Body of pancreas (tissue), 4 donors: ENCODE data around the gene SRSF4. TPM values are rescaled to one million over a fixed set of nuclear protein-coding genes. Genes with fewer than 3 reads are reported as not detected.
"Not testable (repeated sequence)": the region's sequence is repeated elsewhere in the genome, so short reads cannot be mapped to it uniquely, and the experiment has no call there.

Source experiments
- ATAC-seq: fragments of 150-250 bp; one replicate; pipeline ENCODE4 v1.9.1; 2016
- DNase-seq, 4 donors: peaks; one replicate each; pipeline ENCODE4 v3.0.0-alpha.2; 2019
- H3K27ac ChIP-seq, 4 donors: fragments of 200-600 bp; sonication (generic); 1 replicate in 3 of 4; 2 replicates in 1 of 4; pipeline versions ENCODE4 v1.5.1 to v1.6.1; 2016 to 2019; ENCODE audit warnings: mild to moderate bottlenecking in 1 of 4, mixed read lengths in 1 of 4, moderate library complexity in 1 of 4
- H3K27me3 ChIP-seq, 2 donors: fragments of 200-600 bp; sonication (generic); one replicate each; pipeline ENCODE4 v1.6.0; 2016; ENCODE audit warnings: mild to moderate bottlenecking in 1 of 2
- H3K36me3 ChIP-seq, 2 donors: fragments of 200-600 bp; sonication (generic); replicated peaks in 1 of 2; 2 replicates each; pipeline ENCODE4 v1.5.1; 2016; ENCODE audit warnings: low read depth in 2 of 2; ENCODE audit not compliant: insufficient read depth in 1 of 2
- H3K4me1 ChIP-seq: fragments of 200-600 bp; sonication (generic); one replicate; pipeline ENCODE4 v1.6.0; 2016
- H3K4me3 ChIP-seq, 2 donors: fragments of 200-600 bp; sonication (generic); 1 replicate in 1 of 2; 2 replicates in 1 of 2; pipeline ENCODE4 v1.5.1; 2016 to 2019
- H3K9me3 ChIP-seq, 3 donors: fragments of 200-600 bp; sonication (generic); 1 replicate in 2 of 3; 2 replicates in 1 of 3; pipeline ENCODE4 v1.5.1; 2016
- POLR2A ChIP-seq, 3 donors: fragments of 450-650 bp; IDR thresholded peaks; one replicate each; pipeline ENCODE4 v1.6.1; 2016; ENCODE audit warnings: antibody characterized with exemption in 3 of 3, mild to moderate bottlenecking in 2 of 3
- WGBS, 2 donors: methylation state at CpG; one replicate each; pipeline ENCODE4 v1.1.5; 2017; 5-methylcytosine and 5-hydroxymethylcytosine counted together
- intact Hi-C: fragments of 100-400 bp; cut with DNase I; formaldehyde crosslinking; loops from one replicate; pipeline ENCODE4 v1.15.1; 2023
- total RNA-seq, 2 donors: library from RNA; depleted of rRNA; stranded (reverse); fragments of >200 nt; gene quantifications; one replicate each; pipeline ENCODE4 v1.1.0, GENCODE V29; 2016
- TF ChIP-seq, protein P1 (sequence below), 7 experiments: fragments of 450-650 bp in 4 of 7; fragments of 200-600 bp in 3 of 7; sonication (generic) in 3 of 7; IDR thresholded peaks; one replicate each; pipeline ENCODE4 v1.5.1; 2016 to 2019; ENCODE audit warnings: antibody characterized with exemption in 7 of 7

Gene SRSF4
- total RNA-seq, 2 donors from 2014 or later = 50.3 to 58.3 TPM

DNA sequence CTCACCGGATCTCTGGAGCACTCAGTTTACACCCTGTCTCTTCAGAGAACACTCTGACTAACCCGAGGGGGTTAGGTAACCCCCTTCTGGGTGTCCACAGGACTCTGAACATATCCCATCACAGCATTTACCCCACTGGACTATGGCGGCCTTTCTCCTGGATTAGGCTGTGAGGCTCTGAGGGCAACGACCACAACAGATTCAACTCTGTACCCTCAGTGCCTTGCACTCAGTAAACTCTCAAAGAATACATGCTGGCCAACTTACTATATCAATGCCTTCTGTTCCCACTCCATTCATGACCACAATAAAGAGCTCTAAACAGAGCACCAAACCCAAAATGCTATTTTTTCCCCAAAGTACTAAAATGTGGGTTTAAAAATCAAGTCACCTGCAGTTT lies 43.7 kb upstream of the SRSF4 start:
- ATAC-seq = no peak
- Histone ChIP-seq H3K4me1 (peaks cover 11% of the 10 kb centered on the region), H3K4me3 (no peak overlapping the region), H3K27ac (no peak overlapping the region), H3K9me3 (no peaks in the 10 kb centered on the region), H3K36me3 (no peaks in the 10 kb centered on the region), H3K27me3 (no peaks in the 10 kb centered on the region)
- intact Hi-C loops = no loop called here
- no peak for DNase-seq
- WGBS, 2 donors = 76 to 78% methylated on average over 4 of the region's 4 CpGs
- no peak for TF ChIP-seq POLR2A (IDR thresholded peaks at IDR 0.05)
- TF ChIP-seq, protein P1, sequence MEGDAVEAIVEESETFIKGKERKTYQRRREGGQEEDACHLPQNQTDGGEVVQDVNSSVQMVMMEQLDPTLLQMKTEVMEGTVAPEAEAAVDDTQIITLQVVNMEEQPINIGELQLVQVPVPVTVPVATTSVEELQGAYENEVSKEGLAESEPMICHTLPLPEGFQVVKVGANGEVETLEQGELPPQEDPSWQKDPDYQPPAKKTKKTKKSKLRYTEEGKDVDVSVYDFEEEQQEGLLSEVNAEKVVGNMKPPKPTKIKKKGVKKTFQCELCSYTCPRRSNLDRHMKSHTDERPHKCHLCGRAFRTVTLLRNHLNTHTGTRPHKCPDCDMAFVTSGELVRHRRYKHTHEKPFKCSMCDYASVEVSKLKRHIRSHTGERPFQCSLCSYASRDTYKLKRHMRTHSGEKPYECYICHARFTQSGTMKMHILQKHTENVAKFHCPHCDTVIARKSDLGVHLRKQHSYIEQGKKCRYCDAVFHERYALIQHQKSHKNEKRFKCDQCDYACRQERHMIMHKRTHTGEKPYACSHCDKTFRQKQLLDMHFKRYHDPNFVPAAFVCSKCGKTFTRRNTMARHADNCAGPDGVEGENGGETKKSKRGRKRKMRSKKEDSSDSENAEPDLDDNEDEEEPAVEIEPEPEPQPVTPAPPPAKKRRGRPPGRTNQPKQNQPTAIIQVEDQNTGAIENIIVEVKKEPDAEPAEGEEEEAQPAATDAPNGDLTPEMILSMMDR (IDR thresholded peaks at IDR 0.05) = no peak

DNA sequence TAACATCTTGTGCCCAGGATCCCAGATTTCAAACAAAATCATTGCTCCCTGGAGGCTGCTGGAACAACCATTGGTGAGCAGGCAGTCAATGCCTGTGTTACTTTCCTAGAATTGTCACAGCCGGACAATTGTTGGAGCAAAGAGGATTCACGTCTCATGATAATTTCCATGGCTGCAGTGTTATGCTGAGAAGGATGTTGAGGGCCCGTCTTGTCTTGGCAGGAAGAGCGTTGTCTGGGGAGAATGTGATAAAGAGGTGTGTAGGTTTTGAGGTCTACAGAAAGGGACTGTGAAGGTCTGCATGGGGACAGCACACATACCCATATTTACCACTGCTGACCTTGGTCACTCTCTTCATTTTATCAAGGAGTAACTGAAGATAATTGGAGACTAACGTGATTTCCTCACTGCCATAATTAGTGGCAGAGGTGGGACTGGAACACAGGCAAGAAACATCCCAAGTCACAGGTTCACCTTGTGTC lies 42.7 kb upstream of the SRSF4 start:
- no peak overlapping the region for H3K4me3 ChIP-seq
- H3K27ac ChIP-seq = no peak overlapping the region
- TF ChIP-seq, protein P1 (IDR thresholded peaks at IDR 0.05) = no peak
- TF ChIP-seq POLR2A (IDR thresholded peaks at IDR 0.05) = no peak
- H3K4me1 ChIP-seq = peaks cover under 1% of the 10 kb centered on the region
- DNase-seq (no peak), ATAC-seq (no peak)
- H3K9me3 ChIP-seq = no peaks in the 10 kb centered on the region
- no peaks in the 10 kb centered on the region for H3K36me3 ChIP-seq
- no peaks in the 10 kb centered on the region for H3K27me3 ChIP-seq
- WGBS, 2 donors = 82 to 91% methylated on average over 5 of the region's 5 CpGs
- intact Hi-C loops = no loop called here

DNA sequence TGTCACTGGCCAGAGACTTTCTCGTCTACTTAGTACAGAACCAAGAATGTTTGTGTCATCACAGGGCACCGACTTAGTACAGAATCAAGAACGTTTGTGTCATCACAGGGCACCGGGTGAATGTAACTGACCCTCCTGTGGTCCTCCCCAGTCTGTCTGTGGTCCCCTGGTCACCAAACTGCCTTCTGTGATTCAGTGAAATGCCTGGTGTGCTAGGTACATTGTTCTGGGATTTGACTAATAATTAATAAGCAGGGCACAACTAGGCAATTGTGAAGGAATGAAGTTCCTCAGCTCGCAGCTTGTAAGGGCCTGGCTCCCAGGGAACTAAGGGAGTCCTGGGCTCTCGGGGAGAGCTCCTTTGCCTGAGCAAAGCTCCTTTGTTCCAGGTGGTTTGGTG lies 41.8 kb upstream of the SRSF4 start:
- TF ChIP-seq, protein P1 (IDR thresholded peaks at IDR 0.05) = no peak
- no peak for TF ChIP-seq POLR2A (IDR thresholded peaks at IDR 0.05)

DNA sequence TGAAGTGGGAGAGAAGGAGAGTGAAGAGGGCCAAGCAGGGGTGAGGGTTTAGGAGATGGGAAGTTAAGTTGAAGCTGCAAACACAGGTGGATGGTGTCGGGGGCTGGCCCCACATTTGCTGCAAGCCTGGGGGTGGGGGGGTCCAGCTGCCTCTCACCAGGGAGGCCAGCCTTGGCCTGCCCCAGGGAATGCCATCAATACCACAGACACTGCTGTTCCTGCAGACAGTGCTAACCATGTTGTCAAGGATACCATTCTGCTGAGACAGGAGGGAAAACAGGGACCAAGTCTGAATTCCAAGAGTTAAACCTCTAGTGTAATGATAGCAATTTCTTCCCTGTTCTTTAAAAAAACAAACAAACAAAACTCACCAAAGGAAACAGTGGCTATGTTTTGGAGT lies 41.0 kb upstream of the SRSF4 start:
- no peak overlapping the region for H3K27ac ChIP-seq
- intact Hi-C loops = no loop called here
- no peaks in the 10 kb centered on the region for H3K4me1 ChIP-seq
- H3K36me3 ChIP-seq = no peaks in the 10 kb centered on the region
- 89 to 94% methylated on average over 1 of the region's 1 CpG for WGBS, 2 donors
- H3K27me3 ChIP-seq = no peaks in the 10 kb centered on the region
- H3K9me3 ChIP-seq = no peaks in the 10 kb centered on the region
- TF ChIP-seq, protein P1 (IDR thresholded peaks at IDR 0.05) = no peak
- no peak for TF ChIP-seq POLR2A (IDR thresholded peaks at IDR 0.05)
- ATAC-seq = no peak
- no peak overlapping the region for H3K4me3 ChIP-seq
- no peak for DNase-seq

More for the DNA sequence above, 41.8 kb upstream of the SRSF4 start:
- no peaks in the 10 kb centered on the region for H3K9me3 ChIP-seq
- no peaks in the 10 kb centered on the region for H3K36me3 ChIP-seq
- no peaks in the 10 kb centered on the region for H3K27me3 ChIP-seq
- DNase-seq = no peak
- intact Hi-C loops = no loop called here
- WGBS, 2 donors = 59 to 71% methylated on average over 6 of the region's 6 CpGs
- H3K27ac ChIP-seq = no peak overlapping the region
- no peak for ATAC-seq
- H3K4me1 ChIP-seq = no peaks in the 10 kb centered on the region
- H3K4me3 ChIP-seq = no peak overlapping the region

DNA sequence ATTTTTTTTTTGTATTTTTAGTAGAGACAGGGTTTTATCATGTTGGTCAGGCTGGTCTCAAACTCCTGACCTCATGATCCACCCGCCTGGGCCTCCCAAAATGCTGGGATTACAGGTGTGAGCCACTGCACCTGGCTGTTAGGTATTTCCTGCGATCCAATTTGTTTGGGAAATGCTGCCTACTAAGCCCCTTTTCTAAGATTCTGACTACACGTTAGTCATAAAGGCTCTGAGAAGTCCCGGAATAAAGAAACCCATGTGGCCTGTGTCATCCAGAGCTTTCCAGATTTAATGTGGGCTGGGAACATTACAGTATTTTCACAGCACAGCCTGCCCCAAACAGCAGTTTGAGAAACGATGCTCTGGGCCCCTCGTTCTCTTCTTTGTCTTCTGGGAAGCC lies 40.6 kb upstream of the SRSF4 start:
- ATAC-seq, intact Hi-C loops, H3K36me3 ChIP-seq, H3K4me1 ChIP-seq, DNase-seq, H3K27me3 ChIP-seq, H3K27ac ChIP-seq, H3K9me3 ChIP-seq, H3K4me3 ChIP-seq: not testable (repeated sequence)
- 84 to 92% methylated on average over 6 of the region's 6 CpGs for WGBS, 2 donors
